ENCODE data around the gene CA4. TPM values are rescaled to one million over a fixed set of nuclear protein-coding genes. Genes with fewer than 3 reads are reported as not detected.

CA4 gene
- total RNA-seq, 4 donors from 2014 or later = 2.2 to 9.0 (median 7.2) TPM; not detected in 1

- H3K4me1 ChIP-seq = peaks cover 8% of the 10 kb centered on the region
- H3K4me3 ChIP-seq = no peak overlapping the region
- H3K27ac ChIP-seq = no peak overlapping the region
- 69% methylated on average over 11 of the region's 11 CpGs for WGBS
- DNase-seq (ENCODE audit: low spot score in 2 of 2) = no peak
- TF ChIP-seq EP300 (IDR thresholded peaks at IDR 0.05) (no peak), POLR2AphosphoS5 (IDR thresholded peaks at IDR 0.05) (no peak), POLR2A (IDR thresholded peaks at IDR 0.05) (no peak), CTCF (IDR thresholded peaks at IDR 0.05) (no peak)
- H3K27me3 ChIP-seq = no peaks in the 10 kb centered on the region
- no peaks in the 10 kb centered on the region for H3K36me3 ChIP-seq
- no peaks in the 10 kb centered on the region for H3K9me3 ChIP-seq
These were observed 17.4 kb downstream of the CA4 start for GRCh38 chr17:60167065-60167741.

- DNase-seq (ENCODE audit: low spot score in 2 of 2) = no peak
- Histone ChIP-seq H3K27me3 (no peaks in the 10 kb centered on the region), H3K4me1 (peaks cover 8% of the 10 kb centered on the region), H3K36me3 (no peaks in the 10 kb centered on the region), H3K27ac (no peak overlapping the region), H3K4me3 (no peak overlapping the region), H3K9me3 (no peaks in the 10 kb centered on the region)
- 54% methylated on average over 6 of the region's 7 CpGs for WGBS
- TF ChIP-seq EP300 (IDR thresholded peaks at IDR 0.05) (no peak), POLR2A (IDR thresholded peaks at IDR 0.05) (no peak), CTCF (IDR thresholded peaks at IDR 0.05) (no peak), POLR2AphosphoS5 (IDR thresholded peaks at IDR 0.05) (no peak)
These were observed 18.9 kb downstream of the CA4 start for GRCh38 chr17:60168654-60169053.

GRCh38 chr17:60169921-60170817 lies 20.4 kb downstream of the CA4 start:
- Histone ChIP-seq H3K36me3 (no peaks in the 10 kb centered on the region), H3K9me3 (no peaks in the 10 kb centered on the region), H3K4me3 (no peak overlapping the region), H3K27me3 (no peaks in the 10 kb centered on the region), H3K27ac (no peak overlapping the region), H3K4me1 (peaks cover 8% of the 10 kb centered on the region)
- WGBS = 64% methylated on average over 10 of the region's 10 CpGs
- TF ChIP-seq EP300 (IDR thresholded peaks at IDR 0.05) (no peak), CTCF (IDR thresholded peaks at IDR 0.05) (no peak), POLR2AphosphoS5 (IDR thresholded peaks at IDR 0.05) (no peak), POLR2A (IDR thresholded peaks at IDR 0.05) (no peak)
- DNase-seq (ENCODE audit: low spot score in 2 of 2) = no peak

GRCh38 chr17:60170835-60171752 lies 21.3 kb downstream of the CA4 start:
- DNase-seq (ENCODE audit: low spot score in 2 of 2) = no peak

More at GRCh38 chr17:60170835-60171752, 21.3 kb downstream of the CA4 start:
- peaks cover 8% of the 10 kb centered on the region for H3K4me1 ChIP-seq
- WGBS = 77% methylated on average over 7 of the region's 8 CpGs
- TF ChIP-seq POLR2AphosphoS5 (IDR thresholded peaks at IDR 0.05) = no peak
- no peak for TF ChIP-seq POLR2A (IDR thresholded peaks at IDR 0.05)
- no peak for TF ChIP-seq EP300 (IDR thresholded peaks at IDR 0.05)
- TF ChIP-seq CTCF (IDR thresholded peaks at IDR 0.05) = no peak
- H3K4me3 ChIP-seq = no peak overlapping the region
- H3K27ac ChIP-seq = no peak overlapping the region
- no peaks in the 10 kb centered on the region for H3K27me3 ChIP-seq
- no peaks in the 10 kb centered on the region for H3K9me3 ChIP-seq
- H3K36me3 ChIP-seq = peaks cover under 1% of the 10 kb centered on the region
